ENCODE data around the gene FOSB.
A peak's percentile ranks its signal among the peaks of the same experiment; 100 is the strongest.

The FOSB gene

DNA sequence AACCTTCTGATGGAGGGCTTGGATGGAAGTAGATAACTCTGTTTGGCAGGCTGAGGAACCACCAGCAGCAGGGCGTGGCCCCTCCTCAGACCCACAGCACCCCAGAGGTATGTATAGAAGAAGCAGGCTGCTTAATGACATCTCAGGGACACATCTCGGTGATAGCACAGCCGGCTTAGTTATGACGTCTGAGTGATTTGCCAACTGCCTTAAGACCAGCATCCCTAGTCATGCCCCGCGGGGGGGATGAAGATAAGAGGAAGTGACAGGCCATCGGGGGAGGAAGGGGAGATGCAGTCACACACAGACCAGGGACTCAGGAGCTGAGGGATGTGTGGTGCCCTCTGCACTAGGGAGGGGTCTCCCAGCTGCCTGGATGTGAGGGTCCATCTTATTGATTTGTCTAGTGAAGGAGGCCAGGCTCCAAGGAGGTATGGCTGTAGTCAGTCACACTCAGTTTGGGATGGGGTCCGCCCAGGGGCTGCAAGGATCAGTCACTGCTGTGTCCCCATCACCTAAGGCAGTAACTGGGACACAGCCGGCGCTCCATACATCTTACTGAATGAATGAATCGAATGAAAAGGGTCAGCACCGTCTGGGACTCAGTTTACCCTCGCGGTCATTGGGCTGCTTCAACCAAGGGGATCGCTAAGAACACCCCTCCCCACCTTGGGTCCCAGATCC is 24.9 kb upstream of the FOSB start:
- DNase-seq = no peak

DNA sequence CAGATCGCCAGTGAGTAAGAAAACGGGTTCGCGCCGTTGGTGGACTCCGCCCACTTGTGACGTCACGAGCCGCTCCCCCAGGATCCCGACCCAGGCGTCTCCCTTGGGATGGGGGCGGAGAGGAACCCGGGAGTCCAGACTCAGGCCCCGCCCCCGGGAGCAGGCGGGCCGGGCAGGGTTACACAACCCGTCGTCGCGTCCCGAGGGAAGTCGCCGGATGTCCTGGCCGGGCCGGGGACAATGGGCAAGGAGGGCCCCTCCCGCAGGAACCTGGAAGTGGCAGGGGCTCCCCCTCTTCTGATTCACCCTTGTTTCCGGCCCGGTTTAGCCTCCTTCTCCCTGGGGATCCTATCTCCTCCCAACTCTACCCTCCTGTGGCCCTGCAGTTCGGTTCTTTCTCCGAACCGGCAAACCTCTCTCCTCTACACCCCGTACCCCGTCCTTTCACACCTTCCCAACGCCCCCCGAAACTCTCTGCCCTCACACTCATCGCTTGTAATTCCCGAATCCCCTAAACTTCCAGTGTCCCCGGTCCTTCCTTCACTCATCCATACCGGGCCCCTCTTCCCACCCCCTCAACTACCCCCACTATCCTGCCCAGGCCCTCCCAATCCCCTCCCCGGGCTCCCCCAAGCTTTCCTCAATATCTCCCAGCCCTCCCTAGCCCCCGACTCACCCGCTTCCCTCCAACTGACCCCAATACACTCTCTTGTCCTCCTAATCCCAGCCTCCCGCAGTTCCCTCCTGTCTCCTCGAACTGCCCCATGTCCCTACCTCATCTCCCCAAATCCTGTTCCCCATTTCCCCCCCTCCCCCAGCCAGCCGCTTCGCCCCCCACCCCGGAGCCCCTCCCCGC is 24.1 kb upstream of the FOSB start:
- DNase-seq = peak; percentile 56

DNA sequence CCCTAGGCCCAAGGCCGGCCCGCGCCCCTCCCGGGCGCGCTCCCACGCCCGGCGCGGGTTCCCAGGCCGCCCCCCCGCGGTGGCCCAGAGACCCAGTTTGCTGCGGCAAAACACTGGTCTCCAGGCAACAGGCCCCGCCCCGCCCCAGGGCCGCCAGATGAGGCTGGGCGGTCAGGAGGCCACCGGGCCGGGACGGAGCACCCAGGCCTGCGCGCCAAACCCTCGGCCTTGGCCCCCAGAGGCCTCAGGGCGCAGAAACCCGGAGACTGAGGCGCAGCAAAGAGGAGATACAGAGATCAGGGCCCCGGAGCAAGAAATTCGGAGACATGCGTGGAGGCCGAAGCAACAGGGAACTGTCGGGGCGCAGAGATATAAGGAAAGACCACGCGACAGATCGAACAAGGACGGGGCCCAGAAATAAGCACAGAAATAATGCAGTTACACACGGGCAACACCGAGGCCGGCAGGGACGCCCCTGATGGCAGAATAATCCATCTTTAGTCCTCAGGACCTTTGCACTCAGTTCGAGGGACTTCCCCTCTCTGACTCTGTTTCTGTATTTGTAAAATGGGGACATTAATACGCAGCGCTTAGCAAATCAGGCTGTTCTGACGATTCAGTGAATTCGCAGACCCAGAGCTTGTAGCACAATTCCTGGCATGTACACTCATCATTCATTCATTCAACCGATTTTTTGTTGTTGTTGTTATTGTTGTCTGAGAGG is 23.3 kb upstream of the FOSB start:
- DNase-seq = peak; percentile 86

DNA sequence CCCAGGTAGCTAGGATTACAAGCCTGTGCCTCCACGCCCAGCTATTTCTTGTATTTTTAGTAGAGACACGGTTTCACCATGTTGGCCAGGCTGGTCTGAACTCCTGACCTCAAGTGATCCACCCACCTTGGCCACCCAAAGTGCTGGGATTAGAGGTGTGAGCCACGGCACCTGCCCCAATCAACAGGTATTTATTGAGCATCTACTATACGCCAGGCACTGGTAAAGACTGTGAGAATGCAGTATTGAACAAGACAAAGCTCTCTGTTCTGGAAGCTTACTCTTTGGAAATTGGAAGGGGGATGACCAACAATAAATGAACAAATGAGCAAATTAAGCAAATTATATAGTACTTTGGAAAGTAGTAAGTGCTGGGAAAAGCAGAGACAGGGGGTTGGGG is 22.7 kb upstream of the FOSB start:
- DNase-seq = no peak

DNA sequence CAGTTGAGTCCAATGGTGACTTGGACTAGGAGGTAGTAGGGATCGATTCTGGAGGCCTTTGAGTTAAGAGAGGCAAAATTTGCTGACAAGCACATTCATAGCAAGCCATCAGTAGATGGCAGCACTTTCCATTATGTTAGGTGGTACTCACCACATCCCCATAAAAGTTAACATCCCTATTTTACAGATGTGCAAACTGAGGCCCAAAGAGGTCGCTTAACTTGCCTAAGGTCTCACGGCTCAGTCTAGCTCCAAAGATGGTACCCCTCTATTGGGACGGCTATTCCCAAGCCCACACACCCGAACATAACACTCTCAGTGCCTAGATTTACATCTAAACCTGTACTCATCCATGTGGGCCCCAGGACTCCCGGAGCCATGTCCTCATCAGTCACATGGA is 21.5 kb upstream of the FOSB start:
- peak; percentile 51 for DNase-seq

DNA sequence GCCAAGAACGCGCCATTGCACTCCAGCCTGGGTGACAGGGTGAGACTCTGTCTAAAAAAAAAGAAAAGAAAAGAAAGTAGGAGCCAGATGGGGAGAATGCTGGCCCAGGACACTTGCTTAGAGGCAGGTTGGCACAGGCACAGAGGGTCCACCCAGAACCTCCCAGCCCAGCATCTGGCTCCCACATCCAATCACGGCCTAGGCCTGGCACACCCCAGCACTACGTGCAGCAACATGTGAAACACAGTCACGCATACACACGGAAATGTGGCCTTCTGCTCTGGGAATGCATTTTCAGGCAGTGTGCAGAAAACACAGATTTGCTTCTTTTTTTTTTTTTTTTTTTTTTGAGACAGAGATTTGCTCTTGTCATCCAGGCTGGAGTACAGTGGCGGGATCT is 20.9 kb upstream of the FOSB start:
- DNase-seq = no peak

DNA sequence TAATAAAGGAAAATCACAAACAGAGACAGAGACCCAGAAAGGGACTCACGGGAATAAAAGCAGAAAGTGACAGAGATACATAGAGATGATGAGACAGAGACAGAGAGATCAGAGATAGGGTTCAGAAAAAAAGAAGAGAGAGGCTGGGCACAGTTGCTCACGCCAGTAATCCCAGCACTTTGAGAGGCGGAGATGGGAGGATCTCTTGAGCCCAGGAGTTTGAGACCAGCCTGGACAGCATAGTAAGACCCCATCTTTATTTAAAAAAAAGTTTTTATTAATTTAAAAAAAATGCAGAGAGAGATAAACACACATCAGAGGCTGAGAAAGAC is 19.4 kb upstream of the FOSB start:
- no peak for DNase-seq

DNA sequence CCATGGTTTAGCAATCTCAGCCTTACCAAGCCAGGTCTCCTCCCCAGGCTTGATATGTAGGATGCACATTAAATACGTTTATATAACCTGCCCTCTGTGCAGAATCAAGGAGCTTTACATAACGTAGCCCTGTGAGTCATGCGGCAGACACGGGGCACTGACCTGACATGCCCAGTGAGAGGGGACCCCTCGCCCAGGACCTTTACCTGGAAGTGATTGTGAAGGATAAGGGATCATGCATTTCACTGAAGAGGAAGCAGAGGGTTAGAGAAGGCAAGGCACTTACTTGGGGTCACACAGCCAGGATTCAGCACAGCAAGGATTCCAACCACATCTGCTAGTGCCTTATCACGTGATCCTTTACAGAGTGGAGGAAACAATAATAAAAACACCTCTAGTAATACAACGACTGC is 18.9 kb upstream of the FOSB start:
- DNase-seq = no peak

DNA sequence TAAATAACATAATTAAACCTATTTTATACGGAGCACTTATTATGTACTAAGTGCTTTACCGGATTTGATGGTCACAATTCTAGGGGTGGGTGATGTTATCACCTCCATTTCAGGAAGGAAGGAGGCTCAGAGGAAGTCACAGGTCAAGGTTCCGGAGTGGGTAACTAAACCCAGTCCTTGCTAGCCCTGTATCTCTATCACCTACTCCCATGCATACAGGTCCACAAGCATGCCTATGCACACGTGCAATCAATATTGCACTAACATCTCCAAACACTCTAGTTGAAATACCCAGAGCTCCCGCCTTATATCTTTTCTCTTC is 17.8 kb upstream of the FOSB start:
- peak; percentile 69 for DNase-seq

DNA sequence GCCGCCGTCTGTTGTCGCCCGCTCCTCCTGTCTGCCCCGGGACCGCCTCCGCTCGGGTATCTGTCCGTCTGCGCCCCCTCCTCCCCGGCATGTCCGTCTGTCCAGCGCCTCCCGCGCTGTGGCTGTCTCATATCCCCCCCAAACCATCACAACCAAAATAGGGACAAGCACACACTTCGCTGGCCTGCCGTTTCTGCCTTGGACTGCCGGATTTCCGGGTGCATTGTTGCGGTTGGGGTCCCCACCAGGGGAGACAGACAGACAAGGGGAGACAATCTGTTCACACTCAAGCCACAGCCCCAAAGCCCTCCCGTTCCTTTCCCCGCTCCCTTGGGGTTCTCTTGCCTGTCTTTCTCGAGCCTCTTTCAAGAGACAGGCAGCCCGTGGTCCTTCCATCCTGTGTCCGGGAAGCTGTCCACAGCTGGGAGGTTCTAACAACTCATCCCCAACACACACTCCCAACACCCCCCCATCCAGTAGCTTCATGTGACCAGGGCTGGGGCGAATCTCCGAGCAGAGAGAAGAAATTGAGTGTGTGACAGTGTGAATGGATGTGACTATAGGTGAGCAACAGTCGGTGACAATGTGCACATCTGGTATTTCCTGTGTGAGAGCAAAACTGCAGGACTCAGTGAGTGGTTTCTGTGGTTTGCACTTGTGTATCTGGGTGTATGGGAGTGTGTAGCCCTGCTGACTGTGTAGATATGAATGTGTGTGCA is 16.5 kb upstream of the FOSB start:
- peak; percentile 68 for DNase-seq

DNA sequence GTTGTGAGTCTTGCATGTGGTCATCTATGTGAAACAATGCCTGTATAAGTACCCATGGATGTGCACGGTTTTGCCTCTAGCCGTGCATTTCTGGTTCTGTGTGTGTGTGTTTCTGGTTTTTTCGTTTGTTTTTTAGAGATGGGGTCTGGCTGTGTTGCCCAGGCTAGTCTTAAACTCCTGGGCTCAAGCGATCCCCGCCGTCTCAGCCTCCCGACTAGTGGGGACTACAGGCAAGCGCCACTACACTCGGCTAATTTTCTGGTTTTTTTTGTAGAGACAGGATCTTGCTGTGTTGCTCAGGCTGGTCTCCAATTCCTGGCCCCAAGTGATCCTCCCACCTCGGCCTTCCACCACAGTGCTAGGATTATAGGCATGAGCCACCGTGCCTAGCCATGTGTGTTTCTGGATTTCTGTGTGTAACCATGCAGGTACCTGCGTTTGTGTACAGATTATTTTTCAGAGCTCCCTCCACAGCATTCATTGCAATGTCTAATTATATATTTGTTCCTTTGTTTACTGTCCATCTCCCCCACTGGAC is 15.9 kb upstream of the FOSB start:
- DNase-seq = no peak

DNA sequence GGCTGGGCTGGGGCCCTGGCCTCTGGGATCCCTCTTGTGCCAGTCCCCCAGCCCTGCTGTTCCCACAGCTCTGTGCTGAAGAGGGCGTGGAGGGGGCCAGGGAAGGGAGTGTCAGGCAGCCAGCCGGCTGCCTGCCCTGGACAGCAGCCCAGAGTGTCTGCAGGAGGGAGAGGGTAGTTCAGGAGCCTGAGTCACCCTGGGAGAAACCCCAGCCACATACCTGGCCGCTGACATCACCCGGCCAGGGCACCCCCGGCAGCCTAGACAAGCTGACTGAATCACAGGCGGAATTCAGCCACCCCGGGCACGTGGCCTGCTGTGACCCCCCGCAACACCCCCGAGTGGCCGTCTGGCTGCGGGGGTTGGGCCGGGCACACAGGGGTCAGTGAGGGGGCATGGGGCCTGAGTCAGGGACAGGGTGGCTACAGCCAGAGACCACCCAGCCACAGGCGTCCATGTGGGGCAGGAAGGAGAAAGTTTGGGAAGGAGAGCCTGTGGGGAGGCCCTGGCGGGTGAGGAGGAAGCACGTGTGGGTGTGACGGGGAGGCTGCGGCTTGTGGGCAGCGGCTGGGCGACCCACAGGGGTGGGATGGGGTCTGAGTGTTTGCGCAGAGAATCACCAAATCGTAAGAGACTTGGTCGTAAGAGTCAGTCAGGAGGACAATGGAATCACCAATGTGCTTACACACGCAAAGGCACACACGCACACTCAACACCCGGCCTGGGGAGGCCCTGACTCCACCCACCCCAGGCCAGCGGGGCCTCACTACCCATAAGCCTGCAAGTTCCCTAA is 11.9 kb upstream of the FOSB start:
- peak; percentile 65 for DNase-seq

DNA sequence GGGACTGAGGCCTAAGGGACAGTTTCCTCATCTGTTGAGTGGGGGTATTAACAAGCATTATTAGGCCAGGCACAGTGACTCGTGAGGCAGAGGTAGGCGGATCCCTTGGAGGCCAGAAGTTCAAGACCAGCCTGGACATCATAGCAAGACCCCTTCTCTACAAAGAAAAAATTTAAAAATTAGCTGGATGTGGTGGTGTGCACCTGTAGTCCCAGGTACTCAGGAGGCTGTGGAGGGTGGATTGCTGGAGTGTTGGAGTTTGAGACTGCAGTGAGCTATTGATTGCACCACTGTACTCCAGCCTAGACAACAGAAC is 11.3 kb upstream of the FOSB start:
- no peak for DNase-seq

DNA sequence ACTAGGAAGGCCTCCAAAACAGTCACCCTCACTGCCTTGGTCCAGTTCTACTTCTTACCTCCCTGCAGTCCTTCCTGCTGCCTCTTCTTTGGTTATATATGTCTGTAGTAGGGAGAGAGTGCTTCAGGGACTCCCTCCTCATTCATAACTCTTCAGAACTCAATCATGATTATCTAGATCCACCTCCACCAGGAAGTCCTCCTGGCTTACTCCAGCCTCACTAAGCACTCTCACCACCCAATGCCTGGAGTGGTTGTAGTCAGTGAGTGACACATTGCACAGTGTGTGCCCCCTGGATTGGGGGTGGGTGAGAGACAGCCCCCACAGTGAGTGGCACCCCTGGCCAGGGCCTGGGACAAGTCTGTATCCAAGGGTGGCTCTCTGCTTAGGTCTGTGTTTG is 10.0 kb upstream of the FOSB start:
- DNase-seq = no peak

DNA sequence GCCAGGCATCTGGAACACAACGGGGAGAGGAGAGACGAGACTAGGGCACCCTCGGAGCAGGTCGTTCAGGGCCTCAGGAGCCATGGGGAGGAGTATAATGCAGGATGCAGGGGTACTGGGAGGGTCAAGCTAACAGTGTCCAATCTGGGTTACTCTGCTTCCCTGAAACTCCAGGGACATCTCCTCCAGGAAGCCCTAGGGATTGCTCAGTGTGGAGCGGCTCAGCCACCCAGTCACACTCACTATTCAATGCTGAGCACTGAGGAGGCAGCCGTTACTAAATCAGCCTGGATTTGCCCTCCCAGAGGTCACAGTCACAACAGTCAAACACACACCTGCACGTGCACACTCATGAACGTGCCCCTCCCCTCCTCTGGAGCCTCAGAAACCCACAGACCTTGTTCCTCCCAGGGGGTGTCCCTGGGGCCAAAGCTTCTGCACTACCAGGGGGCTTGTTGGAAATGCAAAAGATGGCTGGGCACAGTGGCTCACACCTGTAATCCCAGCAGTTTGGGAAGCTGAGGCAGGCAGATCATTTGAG is 6.9 kb upstream of the FOSB start:
- no peak for DNase-seq

DNA sequence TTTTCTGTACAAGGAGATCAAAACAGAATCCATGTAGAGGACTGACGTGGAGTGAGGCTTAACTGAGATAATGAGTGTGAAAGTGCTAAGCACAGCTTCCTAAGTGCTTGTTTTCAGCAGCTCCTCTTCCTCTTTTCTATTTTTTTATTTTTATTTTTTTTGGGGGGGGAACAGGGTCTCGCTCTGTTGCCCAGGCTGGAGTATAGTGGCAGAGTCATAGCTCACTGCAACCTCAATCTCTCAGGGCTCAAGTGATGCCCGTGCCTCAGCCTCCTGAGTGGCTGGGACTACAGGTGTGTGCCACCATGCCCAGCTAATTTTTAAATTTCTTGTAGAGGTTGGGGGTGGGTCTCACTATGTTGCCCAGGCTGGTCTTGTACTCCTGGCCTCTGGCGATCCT is 5.6 kb upstream of the FOSB start:
- no peak for DNase-seq

DNA sequence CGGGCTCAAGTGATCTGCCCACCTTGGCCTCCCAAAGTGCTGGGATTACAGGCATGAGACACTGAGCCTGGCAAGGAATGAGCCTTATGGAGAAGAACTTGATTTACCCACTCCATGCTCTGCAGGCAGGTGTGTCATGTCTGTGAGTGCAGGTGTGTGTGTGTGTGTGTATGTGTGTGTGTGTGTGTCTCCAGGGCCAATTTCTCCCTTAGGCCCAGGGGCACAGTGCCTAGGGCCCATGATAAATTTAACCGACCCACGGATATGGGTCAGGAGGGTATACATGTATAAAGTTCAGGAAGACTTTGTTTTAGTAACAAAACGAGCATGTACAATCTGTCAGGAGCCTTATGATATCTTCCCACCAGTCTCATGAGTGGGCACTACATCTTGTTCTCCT is 4.6 kb upstream of the FOSB start:
- no peak for DNase-seq

DNA sequence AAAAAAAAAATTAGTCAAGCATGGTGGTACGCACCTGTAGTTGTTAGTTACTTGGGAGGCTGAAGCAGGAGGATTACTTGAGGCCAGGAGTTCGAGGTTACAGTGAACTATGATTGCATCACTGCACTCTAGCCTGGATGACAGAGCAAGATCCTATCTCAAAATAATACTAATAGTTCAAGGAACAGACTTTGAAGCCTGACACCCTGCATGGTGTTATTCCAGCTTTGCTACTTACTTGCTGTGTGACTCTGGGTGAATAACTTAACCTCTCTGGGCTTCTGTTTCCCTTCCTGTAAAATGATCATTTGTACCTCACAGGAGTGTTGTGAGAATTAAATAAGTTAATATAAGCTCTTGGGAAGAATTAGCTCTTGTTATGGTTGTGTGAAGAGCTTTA is 3.5 kb upstream of the FOSB start:
- DNase-seq = no peak

DNA sequence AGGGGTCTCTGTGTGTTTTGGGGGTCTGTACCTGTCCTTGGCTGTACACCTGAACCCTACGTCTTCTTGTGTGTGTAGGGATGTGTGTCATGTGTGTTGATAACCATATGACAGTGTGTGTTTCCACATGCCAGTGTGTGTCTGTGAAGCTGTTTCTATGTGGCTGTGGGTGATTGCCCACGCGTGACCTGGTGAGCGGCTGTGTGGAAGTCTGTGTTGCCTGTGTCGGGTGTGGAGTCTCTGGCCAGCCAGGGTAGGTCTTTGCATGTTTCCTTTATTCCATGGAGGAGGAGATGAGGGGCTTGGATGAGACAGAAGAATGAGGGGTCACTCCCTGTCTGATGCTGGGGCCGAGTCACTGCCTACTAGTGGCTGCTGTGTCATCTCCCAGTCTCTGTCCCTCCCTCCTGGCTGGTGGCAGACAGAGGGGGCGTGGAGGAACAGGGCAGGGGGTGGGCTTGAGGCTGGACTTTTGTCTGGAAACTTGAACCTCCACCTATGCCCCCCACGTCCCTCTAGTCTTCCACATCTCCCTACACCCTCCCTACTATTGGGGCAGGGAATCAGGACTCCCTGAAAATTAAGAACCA is 2.8 kb upstream of the FOSB start:
- DNase-seq = no peak

DNA sequence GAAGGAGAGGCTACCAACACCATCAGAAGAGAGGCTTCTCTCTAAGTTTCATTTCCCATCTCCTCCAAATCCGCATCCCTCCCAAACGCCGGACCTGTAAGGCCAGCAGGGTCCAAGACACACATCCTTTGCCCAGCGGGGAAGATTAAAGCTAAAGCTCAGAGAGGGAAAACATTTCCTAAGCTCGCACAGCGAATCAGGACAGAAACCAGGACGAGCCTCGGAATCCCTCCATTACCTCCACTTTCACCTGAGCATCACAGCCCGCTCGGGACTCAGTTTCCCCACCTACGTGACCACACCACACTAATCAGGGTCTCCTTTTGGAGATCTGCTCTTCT is 711 bp upstream of the FOSB start:
- DNase-seq = no peak

DNA sequence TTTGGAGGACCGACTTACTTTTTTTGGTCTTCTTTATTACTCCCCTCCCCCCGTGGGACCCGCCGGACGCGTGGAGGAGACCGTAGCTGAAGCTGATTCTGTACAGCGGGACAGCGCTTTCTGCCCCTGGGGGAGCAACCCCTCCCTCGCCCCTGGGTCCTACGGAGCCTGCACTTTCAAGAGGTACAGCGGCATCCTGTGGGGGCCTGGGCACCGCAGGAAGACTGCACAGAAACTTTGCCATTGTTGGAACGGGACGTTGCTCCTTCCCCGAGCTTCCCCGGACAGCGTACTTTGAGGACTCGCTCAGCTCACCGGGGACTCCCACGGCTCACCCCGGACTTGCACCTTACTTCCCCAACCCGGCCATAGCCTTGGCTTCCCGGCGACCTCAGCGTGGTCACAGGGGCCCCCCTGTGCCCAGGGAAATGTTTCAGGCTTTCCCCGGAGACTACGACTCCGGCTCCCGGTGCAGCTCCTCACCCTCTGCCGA is 409 bp downstream of the FOSB start:
- peak; percentile 31 for DNase-seq

DNA sequence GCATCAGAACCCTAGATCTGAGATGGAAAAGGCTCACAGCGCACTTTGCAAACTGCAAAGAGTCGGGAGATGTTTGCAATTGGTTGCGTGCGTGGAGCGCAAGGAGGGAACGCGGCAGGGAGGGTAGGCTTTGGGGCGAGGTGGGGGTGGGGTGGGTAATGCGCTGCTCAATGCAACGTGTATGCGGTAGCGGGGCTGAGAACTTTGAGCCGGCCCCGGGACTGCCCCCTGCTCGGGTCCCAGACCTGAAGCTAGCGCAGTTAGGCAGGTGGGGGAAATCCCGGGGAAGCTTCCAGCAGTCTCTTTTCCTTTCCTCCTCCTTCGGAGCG is 971 bp downstream of the FOSB start:
- no peak for DNase-seq
